Left kidney (tissue), 2 donors: Measurements from ENCODE around the gene AZIN2. TPM values are rescaled to one million over a fixed set of nuclear protein-coding genes. Genes with fewer than 3 reads are reported as not detected.
"Not testable (repeated sequence)": the region's sequence is repeated elsewhere in the genome, so short reads cannot be mapped to it uniquely, and the experiment has no call there.

Experiments used
- DNase-seq: peaks from one replicate; pipeline ENCODE4 v3.0.0-alpha.2; 2013
- polyA plus RNA-seq: library from polyadenylated mRNA; unstranded; fragments of 120-200 nt; gene quantifications from one replicate; pipeline ENCODE4 v1.2.1, GENCODE V29; 2013; ENCODE audit not compliant: insufficient read length

The AZIN2 gene
- polyA plus RNA-seq, 1 donor, result 5.9 TPM

DNA sequence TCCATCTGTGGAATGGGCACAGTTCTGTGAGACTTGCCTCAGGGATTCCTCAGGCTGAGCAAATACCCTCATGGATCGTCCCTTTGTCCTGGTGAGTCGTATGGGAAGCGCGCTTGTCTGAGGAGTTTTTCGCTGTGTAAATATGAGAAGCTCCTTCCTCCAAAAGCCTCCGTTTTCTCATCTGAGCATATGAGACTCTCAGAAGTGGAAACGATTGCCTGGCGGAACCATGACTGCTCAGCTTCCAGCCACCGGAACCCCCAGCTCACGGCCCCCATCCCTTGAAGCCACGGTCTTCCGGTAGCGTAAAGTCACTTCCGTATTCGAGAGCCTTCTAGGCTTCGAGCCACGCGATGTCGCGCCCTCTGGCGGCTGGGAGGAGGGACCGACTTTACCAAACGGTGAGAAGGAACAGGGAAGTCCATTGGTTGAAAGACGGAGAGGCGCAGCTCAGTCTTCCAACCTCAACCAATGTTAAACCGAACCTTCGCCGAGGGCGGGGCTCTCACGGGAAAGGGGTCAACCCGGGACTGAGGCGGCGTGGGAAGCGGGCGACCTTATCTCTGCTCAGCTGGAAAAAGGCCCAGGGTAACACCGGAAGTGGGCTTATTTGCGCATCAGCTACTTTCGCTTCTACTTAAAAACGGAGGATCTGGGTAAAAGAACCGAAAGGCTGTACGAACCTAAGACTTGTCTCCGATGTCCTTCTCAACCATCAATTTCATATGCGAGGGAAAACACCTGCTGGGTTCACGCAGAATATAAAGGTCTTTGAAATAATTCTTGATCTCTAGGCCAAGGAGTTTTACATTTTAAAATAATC lies 46.3 kb downstream of the AZIN2 start:
- peak; percentile 99 for DNase-seq

DNA sequence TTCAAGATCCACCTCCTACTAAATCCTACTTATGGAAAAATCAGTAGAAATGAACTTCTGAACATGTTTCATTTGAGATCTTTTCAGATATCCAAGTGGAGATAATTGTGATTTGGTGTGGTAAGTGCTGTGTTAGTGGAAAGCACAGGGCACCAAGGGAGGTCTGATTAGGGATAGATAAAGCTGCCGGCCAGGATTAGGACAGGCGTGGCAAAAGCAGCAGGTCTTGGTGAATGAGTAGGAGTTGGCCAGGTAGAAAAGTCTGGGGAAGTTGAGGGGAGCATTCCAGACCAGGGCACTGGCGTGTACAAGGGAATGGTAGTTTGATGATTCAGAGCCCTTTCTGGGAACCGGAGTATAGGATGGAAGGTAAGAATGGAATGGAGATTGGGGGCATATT lies 47.8 kb downstream of the AZIN2 start:
- DNase-seq, result no peak

DNA sequence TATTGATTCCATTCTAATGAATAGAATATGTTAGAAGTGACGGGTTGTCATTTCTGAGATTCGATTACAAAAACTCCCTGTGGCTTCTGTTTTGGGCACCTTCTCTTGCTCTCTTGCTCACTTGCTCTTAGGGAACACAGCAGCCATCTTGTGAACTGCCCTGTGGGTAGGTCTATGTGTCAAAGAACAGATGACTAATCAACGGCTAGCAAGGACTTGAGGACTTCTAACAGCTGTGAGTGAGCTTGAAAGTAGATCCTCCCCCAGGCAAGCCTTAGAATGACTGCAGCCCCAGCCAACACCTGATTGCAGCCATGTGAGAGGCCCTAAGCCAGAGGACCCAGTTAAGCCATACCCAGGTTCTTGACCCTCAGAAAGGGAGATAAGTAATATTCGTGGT lies 49.3 kb downstream of the AZIN2 start:
- no peak for DNase-seq

DNA sequence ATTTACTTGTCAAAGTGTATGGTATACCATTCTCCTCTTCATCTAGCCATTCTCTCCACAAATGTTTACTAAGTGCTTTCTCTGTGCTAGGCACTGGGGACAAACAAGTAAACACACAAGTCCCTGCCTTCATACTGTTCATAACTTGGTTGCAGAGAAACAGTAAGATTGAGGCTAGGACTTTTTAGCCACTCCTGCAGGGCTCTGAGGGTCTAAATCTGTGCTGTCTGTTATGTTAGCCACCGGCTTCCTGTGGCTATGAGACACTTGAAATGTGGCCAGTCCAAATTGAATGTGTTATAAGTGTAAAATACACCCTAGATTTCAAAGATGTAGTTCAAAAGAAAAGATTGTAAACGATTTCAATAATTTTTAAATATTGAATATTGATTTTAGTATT lies 50.2 kb downstream of the AZIN2 start:
- DNase-seq, result no peak

DNA sequence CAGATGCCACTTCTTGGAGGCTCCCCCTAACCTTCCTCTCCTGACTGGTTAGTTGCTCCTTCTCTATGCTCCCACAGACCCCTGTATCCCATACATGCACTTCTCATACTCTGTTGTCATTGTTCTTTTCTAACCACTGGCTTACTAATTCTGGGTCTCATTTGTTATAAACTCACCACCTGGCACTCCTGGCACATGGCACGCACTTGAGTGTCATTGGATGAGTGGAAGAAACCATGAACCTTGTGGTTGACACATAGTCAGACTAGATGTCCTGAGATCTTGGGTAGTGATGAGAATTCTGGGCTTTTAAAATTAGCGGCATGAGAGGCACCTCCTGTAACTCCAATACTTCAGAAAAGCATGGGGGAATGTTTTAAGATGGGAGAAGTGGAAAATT lies 51.6 kb downstream of the AZIN2 start:
- DNase-seq, result no peak

DNA sequence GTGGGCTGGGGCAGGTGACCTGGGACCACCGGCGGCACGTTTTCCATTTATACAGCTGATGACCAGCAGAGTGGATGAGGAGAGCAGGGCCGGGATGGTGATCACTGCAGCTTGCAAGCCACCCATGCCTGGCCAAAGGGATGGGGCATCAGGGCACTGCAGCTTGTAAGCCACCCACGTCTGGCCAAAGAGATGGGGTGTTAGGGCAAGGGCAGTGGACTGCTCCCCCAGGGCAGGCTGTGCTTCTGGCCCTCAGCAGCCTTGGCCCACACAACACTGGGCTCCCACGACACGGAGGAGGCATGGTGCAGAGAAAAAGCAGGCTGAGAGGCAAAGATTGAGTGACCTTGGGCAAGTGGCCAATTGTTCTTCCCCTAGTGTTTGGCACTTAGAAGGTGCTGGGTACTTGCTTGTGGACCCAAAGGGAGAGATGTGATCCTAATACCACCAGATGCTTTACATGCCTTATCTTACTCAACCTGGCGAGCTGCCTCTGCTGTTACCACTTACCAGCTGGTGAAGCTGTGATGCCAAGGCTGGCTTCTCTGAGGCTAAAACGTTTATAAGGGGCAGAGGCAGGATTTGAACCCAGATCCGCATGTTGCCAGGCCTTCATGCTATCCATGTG lies 52.6 kb downstream of the AZIN2 start:
- DNase-seq, result no peak

DNA sequence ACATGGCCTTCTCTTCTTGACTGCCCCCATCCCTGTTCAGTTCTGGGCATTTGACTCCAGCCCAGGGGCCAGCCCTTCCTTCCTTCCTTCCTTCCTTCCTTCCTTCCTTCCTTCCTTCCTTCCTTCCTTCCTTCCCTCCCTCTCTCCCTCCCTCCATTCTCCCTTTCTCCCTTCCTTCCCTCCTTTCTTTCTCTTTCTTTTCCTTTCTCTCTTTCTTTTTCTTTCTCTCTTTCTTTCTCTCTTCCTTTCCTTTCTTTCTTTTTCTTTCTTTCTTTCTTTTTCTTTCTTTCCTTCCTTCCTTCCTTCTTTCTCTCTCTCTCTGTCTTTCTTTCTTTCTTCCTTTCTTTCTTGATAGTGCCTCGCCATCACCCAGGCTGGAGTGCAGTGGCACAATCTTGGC lies 55.1 kb downstream of the AZIN2 start:
- DNase-seq, result not testable (repeated sequence)

DNA sequence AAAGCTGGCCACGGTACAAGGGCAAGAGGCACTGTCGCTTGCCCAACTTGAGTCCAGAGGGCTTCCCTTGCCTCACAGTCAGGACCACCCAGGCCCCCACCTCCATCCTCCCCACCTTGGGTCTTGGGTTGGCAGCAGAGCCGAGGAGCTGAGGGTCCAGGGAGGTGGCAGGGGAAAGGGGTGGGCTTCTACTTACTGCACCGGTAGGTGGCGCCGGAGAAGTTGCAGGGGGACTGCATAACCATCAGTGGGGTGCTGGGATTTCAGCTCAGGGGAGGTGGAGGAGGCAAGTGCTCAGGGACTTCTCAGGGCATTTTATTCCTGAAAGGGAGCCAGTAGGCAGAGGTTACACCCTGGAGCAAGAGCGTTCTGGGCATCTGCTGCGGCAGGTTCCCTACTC lies 56.8 kb downstream of the AZIN2 start:
- DNase-seq, result peak; percentile 57

DNA sequence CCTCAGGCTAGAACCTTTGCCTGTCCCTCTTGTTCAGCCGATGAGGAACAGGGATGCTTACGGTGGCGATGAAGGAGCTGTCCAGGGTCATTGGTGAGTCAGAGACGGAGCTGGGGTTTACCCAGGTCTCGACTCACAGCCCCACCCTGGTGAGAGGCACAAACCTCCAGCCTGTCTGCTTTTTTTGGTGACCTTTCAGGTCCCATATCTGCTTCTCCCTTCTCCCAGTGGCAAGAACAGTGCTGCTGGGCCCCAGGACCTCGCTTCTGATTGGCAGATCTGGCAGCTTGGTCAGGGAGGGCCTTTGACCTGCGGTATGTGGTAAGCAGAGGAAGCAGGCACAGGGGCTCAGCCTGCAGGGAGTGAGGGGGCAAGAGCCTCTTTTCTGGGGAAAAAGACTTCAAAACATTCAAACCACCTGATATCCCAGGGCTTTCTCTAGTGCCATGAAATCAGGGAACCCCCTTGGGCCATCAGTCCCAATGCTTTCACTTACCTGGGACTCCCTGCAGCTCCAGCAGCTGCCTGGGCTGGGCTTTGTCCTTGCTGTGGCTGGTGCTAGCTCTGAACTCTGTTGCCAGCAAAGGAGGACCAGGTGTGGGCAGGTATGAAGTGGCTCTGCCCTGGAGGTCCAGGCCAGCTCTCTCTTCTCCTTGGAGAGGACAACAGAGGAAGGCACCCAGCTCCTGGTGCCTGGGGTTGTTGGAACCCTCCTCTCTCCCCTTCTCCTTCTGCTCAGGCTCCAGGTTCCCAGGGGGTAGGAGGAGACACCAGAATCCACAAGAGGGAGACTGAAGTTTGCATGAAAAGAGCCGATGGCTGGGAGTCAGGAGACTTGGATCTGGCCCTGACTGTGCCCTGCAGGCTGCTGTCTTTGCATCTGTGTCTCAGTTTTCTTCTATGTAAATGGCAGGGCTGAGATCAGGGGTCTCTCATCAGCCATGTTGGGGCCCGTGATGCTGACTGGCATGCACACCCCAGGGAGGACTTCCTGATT lies 59.5 kb downstream of the AZIN2 start:
- no peak for DNase-seq

DNA sequence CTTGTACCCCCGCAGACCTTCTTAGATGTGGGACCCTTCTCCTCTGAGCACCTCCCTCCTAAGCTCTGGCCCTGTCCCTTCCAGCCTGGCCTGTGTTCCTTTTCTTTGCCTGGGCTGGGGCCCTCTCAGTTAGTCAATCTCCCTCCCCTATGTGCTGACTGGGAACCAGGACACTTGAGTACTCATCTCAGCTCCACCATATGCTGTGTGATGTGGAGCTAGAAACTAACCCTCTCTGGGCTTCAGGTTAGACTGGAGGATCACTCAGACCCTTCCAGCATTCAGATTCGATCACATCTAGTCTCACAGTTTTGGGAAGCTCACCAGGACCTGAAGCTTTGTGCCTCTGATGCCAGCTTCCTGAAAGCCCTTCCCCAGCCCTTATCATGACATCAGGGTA lies 60.3 kb downstream of the AZIN2 start:
- no peak for DNase-seq

DNA sequence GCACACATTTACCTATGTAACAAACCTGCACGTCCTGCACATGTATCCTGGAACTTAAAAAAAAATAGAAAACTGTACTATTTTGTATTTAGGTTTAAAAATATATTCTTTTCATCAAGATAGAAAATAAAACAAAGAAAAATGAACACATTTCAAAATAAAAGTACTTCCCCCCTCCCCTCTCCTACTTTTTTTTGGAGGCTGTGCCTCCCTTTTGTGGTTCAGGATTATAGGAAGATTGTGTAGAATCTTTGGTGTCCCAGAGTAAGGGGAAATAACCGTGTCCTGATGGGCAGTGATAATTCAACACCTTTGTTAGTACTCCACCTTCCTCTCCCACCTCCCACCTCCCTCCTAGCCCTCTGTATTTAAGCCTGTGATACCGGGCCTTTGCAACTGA lies 60.8 kb downstream of the AZIN2 start:
- no peak for DNase-seq

DNA sequence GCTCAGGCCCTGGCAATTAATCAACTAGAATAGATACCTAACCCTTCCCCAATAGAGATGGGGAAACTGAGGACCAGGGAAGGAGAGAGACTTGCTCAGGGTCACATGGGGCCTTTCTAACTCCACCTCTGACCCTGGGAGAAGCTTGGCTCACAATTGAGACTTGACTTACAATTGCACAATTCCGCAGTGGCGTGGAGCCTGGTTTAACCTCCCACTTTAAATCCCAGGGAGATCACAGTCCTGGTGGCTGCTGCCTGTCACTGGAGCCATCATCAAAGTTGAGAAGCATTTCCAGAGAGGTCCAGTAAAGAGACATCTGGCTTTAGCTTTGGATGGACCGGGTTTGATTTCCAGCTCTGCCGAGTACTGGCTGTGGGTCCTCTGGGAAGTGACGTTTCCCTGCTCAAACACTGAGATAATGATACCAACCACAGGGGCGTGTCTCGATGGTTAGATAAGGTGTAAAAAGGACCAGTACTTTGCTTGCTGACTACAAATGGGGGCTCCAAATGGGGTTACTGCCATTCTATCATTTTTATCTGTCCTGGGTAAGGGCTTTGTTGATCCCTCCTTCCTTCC lies 61.6 kb downstream of the AZIN2 start:
- no peak for DNase-seq

DNA sequence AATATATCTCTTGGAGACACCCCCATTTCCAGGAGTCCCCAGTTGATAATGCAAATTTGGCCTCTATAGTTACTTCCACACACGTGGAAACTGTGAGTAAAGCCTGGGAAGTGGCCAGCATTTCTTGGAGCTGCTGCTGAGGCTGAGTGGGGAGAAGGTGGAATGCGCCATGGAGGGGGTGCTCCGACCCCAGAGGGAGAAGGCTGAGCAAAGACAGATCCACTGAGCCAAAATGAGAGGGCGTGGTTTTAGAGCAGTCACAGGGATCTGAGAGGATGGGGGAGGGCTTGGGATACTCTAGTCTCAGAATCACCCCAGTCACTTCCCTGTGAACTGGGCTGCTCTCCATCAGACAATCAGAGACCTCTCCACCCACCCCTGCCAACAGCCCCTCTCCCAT lies 62.2 kb downstream of the AZIN2 start:
- DNase-seq, result no peak

DNA sequence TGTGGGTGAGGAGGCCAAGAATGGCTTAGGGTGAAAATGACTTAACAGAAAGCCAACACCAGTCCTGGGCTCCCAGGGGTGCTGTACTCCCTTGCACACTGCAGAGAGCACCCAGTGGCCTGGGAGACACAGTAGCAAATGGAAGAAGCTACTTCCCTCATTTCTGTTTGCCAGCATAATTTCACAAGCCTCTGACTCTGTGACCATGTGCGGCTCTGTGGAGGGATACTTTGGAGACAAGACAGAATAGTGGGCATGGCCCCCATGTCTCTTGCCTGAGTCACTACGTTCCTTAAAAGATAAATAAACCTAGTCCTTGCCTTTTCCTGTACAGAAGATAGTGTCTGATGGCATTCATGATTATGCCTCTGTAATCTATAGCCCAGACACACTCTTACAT lies 62.7 kb downstream of the AZIN2 start:
- DNase-seq, result no peak

DNA sequence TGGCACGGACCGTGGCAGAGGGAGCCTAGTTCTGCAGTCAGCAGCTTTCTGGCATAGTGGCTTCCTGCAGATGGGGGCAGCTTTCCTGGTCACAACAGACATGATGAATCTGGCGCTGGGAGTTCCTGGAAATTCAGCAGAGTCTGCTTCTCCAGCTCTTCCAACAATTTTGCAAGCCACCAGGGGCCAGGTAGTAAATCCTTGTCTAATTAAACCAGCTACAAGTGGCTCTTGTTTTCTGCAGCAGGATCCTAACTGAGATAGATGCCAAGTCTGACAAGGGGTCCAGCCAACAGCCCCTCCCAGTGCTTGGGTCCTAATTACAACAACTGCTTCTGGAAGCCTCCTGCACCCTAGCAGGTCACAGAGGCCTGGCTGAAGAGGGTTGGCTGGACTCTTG lies 65.0 kb downstream of the AZIN2 start:
- DNase-seq, result no peak

DNA sequence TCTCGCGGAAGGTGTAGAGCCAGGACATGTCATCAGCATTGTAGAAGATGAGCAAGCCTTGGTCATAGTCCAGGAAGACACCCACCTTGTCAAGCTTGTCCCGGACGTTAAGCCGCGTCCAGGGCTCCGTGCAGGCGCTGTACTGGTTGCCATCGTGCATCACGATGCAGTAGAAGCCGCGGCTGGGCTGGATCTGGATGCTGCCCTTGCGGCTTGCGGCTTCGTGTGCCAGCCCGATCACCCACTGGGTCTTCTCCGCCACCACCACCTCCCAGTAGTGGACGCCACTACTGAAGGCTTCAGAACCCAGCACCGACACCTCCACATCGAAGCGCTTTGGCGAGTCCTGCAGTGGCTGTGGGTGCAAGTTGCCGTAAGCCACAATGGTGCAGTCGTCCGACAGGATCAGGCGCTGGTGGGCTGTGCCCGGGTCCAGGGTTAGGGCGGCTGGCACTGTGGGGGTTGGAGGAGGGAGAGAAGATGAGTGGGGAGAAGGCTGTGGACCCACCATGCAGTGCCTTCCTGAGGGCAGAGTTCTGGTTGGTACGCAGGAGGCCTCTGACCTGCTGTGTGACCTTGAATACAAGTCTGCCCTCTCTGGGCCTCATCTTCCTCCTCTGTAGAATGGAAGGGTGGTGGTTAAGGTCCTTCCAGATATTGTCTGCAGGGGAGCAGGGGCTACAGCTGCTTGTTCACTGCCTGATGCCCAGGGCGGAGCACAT lies 66.5 kb downstream of the AZIN2 start:
- no peak for DNase-seq

DNA sequence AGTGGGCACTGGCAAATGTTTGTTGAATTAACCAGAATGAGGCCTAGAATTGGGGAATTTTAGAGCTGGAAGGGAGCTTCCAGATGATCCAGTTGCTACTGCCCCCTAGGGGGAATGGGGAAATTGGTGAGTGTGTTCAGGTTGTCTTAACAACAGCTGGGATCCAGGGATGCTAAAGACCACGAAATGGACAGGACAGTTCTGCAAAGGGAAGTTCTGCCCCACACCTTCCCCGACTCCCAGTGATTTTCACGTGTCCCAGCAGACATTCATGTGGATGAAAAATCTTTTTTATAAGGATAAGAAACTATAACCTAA lies 67.0 kb downstream of the AZIN2 start:
- DNase-seq, result no peak

DNA sequence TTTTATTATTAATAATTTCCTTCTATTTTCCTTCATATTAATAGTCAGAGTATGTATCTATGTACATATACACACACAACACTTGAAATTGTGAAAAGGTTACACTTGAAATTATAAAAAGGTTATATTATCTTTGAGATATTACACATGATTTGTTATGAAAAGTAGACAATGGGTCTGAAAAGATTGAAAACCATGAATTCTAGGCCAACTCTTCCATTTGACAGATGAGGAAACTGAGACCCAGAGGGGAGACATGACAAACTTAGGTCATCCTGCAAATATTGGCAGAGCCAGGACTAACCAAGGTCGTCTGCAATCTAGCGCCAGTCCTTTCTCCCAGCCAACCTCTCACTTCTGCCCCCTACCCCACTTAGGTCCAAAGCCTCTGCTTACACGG lies 67.7 kb downstream of the AZIN2 start:
- DNase-seq, result no peak

DNA sequence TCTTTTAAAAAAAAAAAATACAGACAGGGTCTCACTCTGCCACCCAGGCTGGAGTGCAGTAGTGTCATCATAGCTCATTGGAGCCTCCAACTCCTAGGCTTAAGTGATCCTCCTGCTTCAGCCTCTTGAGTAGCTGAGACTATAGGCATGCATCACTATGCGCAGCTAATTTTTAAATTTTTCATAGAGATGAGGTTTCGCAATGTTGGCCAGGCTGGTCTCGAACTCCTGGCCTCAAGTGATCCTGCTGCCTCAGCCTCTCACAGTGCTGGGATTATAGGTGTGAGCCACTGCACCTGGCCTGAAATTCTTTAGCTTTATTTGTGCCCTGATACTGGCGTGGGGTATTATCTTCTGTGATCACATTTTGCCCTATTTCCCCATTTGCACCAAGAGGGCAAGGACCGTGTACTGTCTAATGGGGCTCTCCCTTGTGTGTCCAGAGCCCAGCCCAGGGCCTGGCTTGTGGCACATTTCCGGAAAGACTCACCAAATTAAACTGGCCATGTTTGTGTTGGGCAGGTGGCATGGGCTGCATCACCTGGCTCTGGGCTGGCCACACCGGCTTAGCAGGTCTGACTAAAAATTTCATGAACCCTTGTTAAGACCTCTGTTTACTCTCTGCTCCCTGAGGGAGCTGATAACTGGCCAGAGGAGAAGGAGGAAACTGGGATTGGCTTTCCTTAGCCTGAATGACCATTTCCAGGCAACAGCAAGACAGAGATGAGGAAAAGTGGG lies 68.7 kb downstream of the AZIN2 start:
- DNase-seq, result no peak

DNA sequence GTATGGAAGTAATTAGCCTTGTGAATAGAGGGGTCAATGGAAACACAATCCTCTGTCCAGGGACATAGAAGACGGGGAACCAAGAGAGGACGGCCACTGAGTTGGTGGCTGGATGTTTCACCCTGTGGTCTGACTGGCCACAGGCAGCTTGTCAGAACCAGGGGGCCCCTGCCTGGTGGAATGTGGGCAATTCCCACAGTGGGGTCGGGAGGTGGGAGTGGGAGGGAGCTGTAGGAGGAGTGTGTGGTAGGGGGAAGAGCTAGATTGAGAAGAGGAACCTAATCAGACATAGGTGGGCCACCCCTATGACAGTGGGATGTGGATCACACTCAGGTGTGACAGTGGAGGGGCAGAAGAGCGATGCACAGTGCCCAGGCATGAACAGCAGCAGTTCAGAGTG lies 69.6 kb downstream of the AZIN2 start:
- no peak for DNase-seq

DNA sequence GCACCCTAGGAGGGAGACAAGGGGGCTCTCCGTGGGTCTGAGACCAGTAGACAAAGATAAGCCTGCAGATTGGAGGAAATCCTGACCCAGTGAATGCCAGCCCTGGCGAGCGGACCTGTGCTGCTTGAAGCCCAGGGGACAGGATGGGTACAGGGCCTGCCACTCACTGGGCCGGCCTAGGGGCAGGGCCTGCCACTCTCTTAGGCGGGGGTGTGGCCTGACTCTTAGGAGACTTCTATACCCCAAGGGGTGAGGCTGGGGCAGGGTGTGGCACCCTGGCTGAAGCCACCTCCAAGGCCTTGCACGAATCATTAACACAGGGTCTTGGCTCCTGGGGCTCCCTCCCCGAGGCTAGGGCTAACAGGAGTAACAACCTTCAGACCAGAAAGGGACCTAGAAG lies 70.2 kb downstream of the AZIN2 start:
- DNase-seq, result no peak
